VCaP (cell line): ENCODE measurements around the gene MVB12A.

Experiments used
- H3K27ac ChIP-seq: fragments of 450-650 bp; 2 replicates; pipeline ENCODE4 v1.5.1; 2017
- TF ChIP-seq, protein P1 (sequence below): fragments of 450-650 bp; conservative IDR thresholded peaks from 2 replicates; pipeline ENCODE4 v1.5.1; 2017; ENCODE audit warnings: mild to moderate bottlenecking, moderate library complexity

The MVB12A gene

GRCh38 chr19:17469092-17469480, 49.2 kb downstream of the MVB12A start:
- TF ChIP-seq, protein P1, sequence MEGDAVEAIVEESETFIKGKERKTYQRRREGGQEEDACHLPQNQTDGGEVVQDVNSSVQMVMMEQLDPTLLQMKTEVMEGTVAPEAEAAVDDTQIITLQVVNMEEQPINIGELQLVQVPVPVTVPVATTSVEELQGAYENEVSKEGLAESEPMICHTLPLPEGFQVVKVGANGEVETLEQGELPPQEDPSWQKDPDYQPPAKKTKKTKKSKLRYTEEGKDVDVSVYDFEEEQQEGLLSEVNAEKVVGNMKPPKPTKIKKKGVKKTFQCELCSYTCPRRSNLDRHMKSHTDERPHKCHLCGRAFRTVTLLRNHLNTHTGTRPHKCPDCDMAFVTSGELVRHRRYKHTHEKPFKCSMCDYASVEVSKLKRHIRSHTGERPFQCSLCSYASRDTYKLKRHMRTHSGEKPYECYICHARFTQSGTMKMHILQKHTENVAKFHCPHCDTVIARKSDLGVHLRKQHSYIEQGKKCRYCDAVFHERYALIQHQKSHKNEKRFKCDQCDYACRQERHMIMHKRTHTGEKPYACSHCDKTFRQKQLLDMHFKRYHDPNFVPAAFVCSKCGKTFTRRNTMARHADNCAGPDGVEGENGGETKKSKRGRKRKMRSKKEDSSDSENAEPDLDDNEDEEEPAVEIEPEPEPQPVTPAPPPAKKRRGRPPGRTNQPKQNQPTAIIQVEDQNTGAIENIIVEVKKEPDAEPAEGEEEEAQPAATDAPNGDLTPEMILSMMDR: no peak
- H3K27ac ChIP-seq: peak overlapping the region; percentile 73

DNA sequence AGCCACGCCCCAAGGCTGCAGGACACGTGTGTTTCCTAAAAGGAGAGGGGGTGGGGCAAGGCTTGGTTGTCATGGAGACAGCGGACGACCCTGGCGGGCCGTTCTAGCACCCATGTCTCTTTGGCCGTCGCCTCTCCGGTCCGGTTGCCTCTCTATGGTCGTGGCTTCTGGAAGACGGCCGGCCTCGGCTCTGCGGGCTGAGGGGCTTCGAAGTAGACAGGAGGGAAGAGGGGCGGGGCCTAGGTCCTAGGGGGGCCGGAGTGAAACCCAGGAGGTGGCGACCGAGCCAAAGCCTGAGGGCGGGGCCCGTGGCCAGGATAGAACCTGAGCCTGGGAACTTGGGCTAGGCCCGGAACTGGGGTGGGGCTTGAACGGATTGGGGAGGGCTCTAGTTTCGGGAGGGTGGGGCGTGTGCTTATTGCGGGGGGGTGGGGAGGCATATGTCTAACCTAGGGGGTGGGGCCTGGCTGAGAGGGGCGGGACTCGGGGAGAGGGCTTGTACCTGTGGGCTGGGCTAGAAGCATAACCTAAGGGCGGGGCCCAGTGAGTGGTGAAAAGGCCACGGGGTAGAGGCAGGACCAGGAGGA, 49.7 kb downstream of the MVB12A start:
- TF ChIP-seq, protein P1: no peak
- H3K27ac ChIP-seq: peak overlapping the region; percentile 73

GRCh38 chr19:17470068-17470841, 50.4 kb downstream of the MVB12A start, which contains the start of gene SLC27A1:
Gene SLC27A1 (plus strand): TSS chr19:17470524. CDS start chr19:17470541, 17 bp downstream.
- peak within 1 kb of the TSS; percentile 73 for H3K27ac ChIP-seq
- TF ChIP-seq, protein P1: no peak

DNA sequence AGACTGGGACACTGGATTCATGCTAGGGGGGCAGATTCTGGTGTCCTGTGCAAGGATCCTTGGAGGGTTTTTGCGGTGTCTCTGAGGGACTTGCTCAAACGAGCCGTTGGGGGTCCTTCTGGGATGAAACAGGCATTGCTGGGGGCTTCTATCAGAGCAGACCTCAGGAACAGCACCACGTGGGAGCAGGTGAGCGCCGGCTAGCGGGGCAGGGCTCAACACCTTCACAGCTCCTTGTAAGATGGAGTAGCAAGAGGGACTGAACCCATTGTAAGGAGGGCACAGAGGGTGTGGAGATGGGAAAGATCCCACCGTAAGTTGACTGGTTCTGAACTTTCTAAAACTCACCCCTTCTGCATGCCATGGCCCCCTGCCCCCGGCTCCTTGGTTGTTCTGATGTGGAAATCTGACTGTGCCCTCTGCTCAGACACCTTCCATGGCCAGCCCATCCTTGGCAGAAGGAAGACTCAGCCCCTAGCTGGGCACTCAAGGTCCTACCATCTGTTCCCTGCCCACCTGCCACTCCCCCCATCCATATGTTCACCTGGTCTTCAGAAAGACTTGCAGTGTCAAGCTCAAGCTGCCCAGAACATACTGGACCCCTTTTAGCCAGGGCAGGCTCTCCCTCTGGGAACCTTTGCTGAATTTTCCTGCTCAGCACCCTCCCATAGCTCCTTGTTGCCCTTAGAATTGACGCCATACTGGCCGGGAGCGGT, 51.7 kb downstream of the MVB12A start:
- H3K27ac ChIP-seq: no peak overlapping the region
- TF ChIP-seq, protein P1: no peak

DNA sequence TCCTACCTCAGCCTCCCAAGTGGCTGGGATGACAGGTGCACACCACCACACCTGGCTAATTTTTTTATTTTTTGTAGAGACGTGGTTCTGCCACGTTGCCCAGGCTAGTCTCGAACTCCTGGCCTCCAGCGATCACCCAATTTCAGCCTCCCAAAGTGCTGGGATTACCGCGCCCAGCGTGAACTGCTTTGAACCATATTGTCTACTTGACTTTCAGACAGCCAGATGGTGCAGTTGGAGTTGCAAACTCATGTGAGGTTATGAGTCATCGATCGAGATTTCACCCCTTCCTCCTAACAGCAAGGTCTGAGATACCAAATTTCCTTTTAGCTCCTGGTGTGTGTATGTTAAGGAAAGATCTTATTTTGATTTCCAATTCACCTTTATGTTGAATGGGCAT, 53.2 kb downstream of the MVB12A start:
- TF ChIP-seq, protein P1: no peak
- no peak overlapping the region for H3K27ac ChIP-seq
